ENCODE data around the gene SLC16A6. TPM values are rescaled to one million over a fixed set of nuclear protein-coding genes. Genes with fewer than 3 reads are reported as not detected.
A peak's percentile ranks its signal among the peaks of the same experiment; 100 is the strongest.
"Not testable (repeated sequence)": the region's sequence is repeated elsewhere in the genome, so short reads cannot be mapped to it uniquely, and the experiment has no call there.

SLC16A6 gene
- total RNA-seq, 1 donor from 2014 or later = 0.05 TPM

GRCh38 chr17:68247445-68248198 lies 43.3 kb downstream of the SLC16A6 start, which contains the start of gene AMZ2:
Gene AMZ2, plus strand, starts transcription at chr17:68248043. Its CDS starts 2,145 bp downstream, at chr17:68250188.
- peak; percentile 69 for DNase-seq (ENCODE audit: low read depth)

GRCh38 chr17:68246271-68247028 lies 44.5 kb downstream of the SLC16A6 start:
- no peak for DNase-seq (ENCODE audit: low read depth)

GRCh38 chr17:68239632-68240366 lies 51.1 kb downstream of the SLC16A6 start:
- DNase-seq (ENCODE audit: low read depth) = no peak

- DNase-seq (ENCODE audit: low read depth) = no peak
Measured at GRCh38 chr17:68238871-68239253, 52.1 kb downstream of the SLC16A6 start.

- no peak for DNase-seq (ENCODE audit: low read depth)
Measured at GRCh38 chr17:68238164-68238870, 52.6 kb downstream of the SLC16A6 start.

- not testable (repeated sequence) for DNase-seq (ENCODE audit: low read depth)
Measured at GRCh38 chr17:68237369-68238163, 53.4 kb downstream of the SLC16A6 start.

- not testable (repeated sequence) for DNase-seq (ENCODE audit: low read depth)
Measured at GRCh38 chr17:68235336-68235791, 55.6 kb downstream of the SLC16A6 start.

- DNase-seq (ENCODE audit: low read depth) = peak; percentile 99
Measured at GRCh38 chr17:68234726-68235335, 56.1 kb downstream of the SLC16A6 start.

- DNase-seq (ENCODE audit: low read depth) = peak; percentile 77
Measured at GRCh38 chr17:68232741-68233140, 58.2 kb downstream of the SLC16A6 start.

- no peak for DNase-seq (ENCODE audit: low read depth)
Measured at GRCh38 chr17:68231541-68231940, 59.4 kb downstream of the SLC16A6 start.

GRCh38 chr17:68231131-68231530 lies 59.8 kb downstream of the SLC16A6 start:
- DNase-seq (ENCODE audit: low read depth) = peak; percentile 44

GRCh38 chr17:68229619-68230018 lies 61.3 kb downstream of the SLC16A6 start:
- no peak for DNase-seq (ENCODE audit: low read depth)

- no peak for DNase-seq (ENCODE audit: low read depth)
Measured at GRCh38 chr17:68228817-68229570, 61.9 kb downstream of the SLC16A6 start.

- DNase-seq (ENCODE audit: low read depth) = not testable (repeated sequence)
Measured at GRCh38 chr17:68228039-68228680, 62.8 kb downstream of the SLC16A6 start.

- not testable (repeated sequence) for DNase-seq (ENCODE audit: low read depth)
Measured at GRCh38 chr17:68225055-68225454, 65.9 kb downstream of the SLC16A6 start.

GRCh38 chr17:68222606-68223005 lies 68.3 kb downstream of the SLC16A6 start:
- DNase-seq (ENCODE audit: low read depth) = no peak

GRCh38 chr17:68221786-68222185 lies 69.1 kb downstream of the SLC16A6 start:
- no peak for DNase-seq (ENCODE audit: low read depth)

- not testable (repeated sequence) for DNase-seq (ENCODE audit: low read depth)
Measured at GRCh38 chr17:68220786-68221185, 70.1 kb downstream of the SLC16A6 start.

GRCh38 chr17:68220186-68220585 lies 70.7 kb downstream of the SLC16A6 start:
- not testable (repeated sequence) for DNase-seq (ENCODE audit: low read depth)

Measured in renal cortical epithelial cell (primary cell).